Immature natural killer cell (primary cell): ENCODE results near the gene SLC38A1. TPM values are rescaled to one million over a fixed set of nuclear protein-coding genes. Genes with fewer than 3 reads are reported as not detected.
"Not testable (repeated sequence)": the region's sequence is repeated elsewhere in the genome, so short reads cannot be mapped to it uniquely, and the experiment has no call there.

ENCODE experiments used
- DNase-seq, 3 donors: peaks; one replicate each; pipeline ENCODE4 v3.0.0; 2022; ENCODE audit warnings: mixed read lengths in 1 of 3
- H3K27ac Mint-ChIP-seq, 6 donors: one replicate each; pipeline ENCODE4 v1.8.0; 2020; ENCODE audit warnings: mixed read lengths in 6 of 6, mild to moderate bottlenecking in 5 of 6, inconsistent platforms in 4 of 6, moderate library complexity in 3 of 6
- H3K27me3 Mint-ChIP-seq, 3 donors: one replicate each; pipeline ENCODE4 v1.8.0; 2020 to 2021; ENCODE audit warnings: low read depth in 3 of 3, mild to moderate bottlenecking in 3 of 3, mixed read lengths in 3 of 3, moderate library complexity in 3 of 3, inconsistent platforms in 1 of 3
- H3K36me3 Mint-ChIP-seq, 3 donors: one replicate each; pipeline ENCODE4 v1.8.0; 2020; ENCODE audit warnings: mixed read lengths in 3 of 3, inconsistent platforms in 2 of 3, mild to moderate bottlenecking in 2 of 3
- H3K4me1 Mint-ChIP-seq, 2 donors: one replicate each; pipeline ENCODE4 v1.8.0; 2020; ENCODE audit warnings: inconsistent platforms in 2 of 2, mild to moderate bottlenecking in 2 of 2, mixed read lengths in 2 of 2, moderate library complexity in 1 of 2
- H3K4me3 Mint-ChIP-seq, 5 donors: one replicate each; pipeline ENCODE4 v1.8.0; 2020; ENCODE audit warnings: mild to moderate bottlenecking in 5 of 5, mixed read lengths in 5 of 5, inconsistent platforms in 3 of 5, moderate library complexity in 3 of 5
- H3K9me3 Mint-ChIP-seq, 6 donors: one replicate each; pipeline ENCODE4 v1.8.0; 2020; ENCODE audit warnings: mild to moderate bottlenecking in 6 of 6, mixed read lengths in 6 of 6, inconsistent platforms in 4 of 6, moderate library complexity in 3 of 6
- polyA plus RNA-seq, 3 donors: library from polyadenylated mRNA; unstranded; fragments of 300-500 nt; fragmentation: Illumina TruSeq; gene quantifications; one replicate each; pipeline ENCODE4 v1.2.3, GENCODE V29; 2021

Gene SLC38A1
- polyA plus RNA-seq, 3 donors from 2014 or later: 173 to 234 (median 210) TPM

DNA sequence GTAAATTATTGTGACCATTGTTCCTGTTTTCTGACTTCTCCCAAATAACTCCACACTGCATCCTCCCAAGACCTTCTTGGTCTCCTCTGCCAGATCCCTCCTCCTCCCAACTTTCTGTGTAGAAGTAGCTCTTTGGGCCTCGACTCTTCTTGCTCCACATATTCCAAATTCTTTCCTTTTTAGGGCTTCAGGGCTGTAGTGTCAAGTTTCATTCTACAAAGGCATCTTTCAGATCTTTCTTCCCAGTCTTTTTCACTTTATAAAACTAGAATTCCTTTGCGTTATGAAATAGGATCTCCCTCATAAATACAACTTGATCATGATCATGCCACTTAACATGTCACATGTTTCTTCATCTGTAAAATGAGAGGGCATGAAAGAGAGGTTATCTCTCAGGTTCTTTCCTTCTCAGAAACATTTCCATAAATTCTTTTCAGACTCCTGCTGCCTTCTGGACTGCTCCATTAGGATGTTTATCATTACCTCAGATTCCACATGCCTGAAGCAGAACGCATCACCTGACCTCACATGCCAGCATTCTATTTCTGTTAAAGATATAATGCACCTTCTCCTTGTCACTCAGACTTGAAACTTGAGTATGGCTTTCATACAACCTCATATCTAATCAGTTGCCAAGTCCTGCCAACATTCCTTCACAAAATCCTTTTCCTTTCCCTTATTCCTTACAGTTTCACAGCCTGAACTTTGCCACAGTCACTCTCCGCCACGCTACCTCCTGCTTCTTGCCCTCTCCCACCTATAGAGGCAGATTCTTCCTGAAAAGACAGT, 8.5 kb downstream of the SLC38A1 start:
- Mint-ChIP-seq H3K27me3 (peaks cover 3 to 17% (median 5%) of the 10 kb centered on the region in 3 donors), H3K36me3 (peaks cover 0 to 4% (median 0%) of the 10 kb centered on the region in 3 donors), H3K4me3 (no peak overlapping the region), H3K4me1 (peaks cover 31 to 46% of the 10 kb centered on the region in 2 donors), H3K9me3 (no peaks in the 10 kb centered on the region), H3K27ac (no peak overlapping the region)
- peak in 1 of 3 donors; percentile 6 for DNase-seq

- Mint-ChIP-seq H3K4me1 (peaks cover 37 to 50% of the 10 kb centered on the region in 2 donors), H3K27ac (no peak overlapping the region), H3K4me3 (no peak overlapping the region), H3K27me3 (peaks cover 3 to 17% (median 5%) of the 10 kb centered on the region in 3 donors), H3K9me3 (no peaks in the 10 kb centered on the region), H3K36me3 (peaks cover 0 to 4% (median under 1%) of the 10 kb centered on the region in 3 donors)
- peak in 1 of 3 donors; percentile 9 for DNase-seq
Observed at GRCh38 chr12:46259713-46260112, 9.1 kb downstream of the SLC38A1 start.

DNA sequence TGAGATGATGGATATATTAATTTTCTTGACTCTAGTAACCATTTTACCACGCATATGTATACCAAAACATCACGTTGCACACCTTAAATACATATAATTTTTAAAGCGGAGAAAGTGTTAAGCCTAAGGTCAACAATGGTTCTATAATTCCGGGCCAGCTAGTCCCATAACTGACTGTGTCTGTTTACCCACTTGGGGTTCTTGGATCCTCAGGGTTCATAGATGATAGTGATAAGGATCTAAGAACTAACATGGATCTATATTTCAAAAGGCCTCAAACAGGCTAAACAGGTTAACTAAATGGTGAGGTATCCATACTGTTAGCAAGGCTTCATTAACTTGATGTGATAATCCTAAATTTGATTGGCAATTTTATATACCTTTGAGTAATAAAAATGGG, 9.8 kb downstream of the SLC38A1 start:
- peaks cover 3 to 17% (median 5%) of the 10 kb centered on the region in 3 donors for H3K27me3 Mint-ChIP-seq

GRCh38 chr12:46258129-46258528, 10.7 kb downstream of the SLC38A1 start:
- H3K27me3 Mint-ChIP-seq: peaks cover 3 to 18% (median 5%) of the 10 kb centered on the region in 3 donors
- peak in 1 of 3 donors; percentile 0 for DNase-seq
- H3K9me3 Mint-ChIP-seq: no peaks in the 10 kb centered on the region
- peaks cover 6 to 13% (median 12%) of the 10 kb centered on the region in 3 donors for H3K36me3 Mint-ChIP-seq
- peak overlapping the region in 1 of 5 donors; percentile 14 for H3K4me3 Mint-ChIP-seq
- H3K4me1 Mint-ChIP-seq: peaks cover 49 to 53% of the 10 kb centered on the region in 2 donors
- peak overlapping the region in 5 of 6 donors; percentile 6 to 77 (median 47) for H3K27ac Mint-ChIP-seq

More for the DNA sequence above, 9.8 kb downstream of the SLC38A1 start:
- Mint-ChIP-seq H3K4me1 (peaks cover 43 to 55% of the 10 kb centered on the region in 2 donors), H3K36me3 (peaks cover 6 to 10% (median 7%) of the 10 kb centered on the region in 3 donors), H3K4me3 (no peak overlapping the region), H3K9me3 (no peaks in the 10 kb centered on the region), H3K27ac (peak overlapping the region in 1 of 6 donors; percentile 77)
- DNase-seq: no peak

DNA sequence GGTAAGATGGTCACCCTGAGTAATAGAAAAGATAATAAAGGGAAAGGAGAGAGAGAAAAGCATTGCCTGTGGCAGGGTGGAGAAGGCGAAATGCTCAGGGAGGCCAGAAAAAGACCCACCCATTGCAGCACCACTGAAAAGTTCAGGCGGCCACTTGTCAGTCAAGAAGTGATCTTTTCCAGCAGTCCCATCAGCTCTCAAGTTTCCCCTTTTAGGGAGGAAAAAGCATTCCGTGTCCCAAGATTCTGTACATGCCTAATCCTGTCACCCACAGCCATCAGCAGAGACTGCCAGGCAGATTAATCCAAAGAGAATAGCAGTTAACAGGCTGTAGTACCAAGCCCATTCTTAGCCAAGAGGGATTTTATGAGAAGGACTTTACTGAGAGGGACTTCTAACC, 11.9 kb downstream of the SLC38A1 start:
- no peaks in the 10 kb centered on the region for H3K9me3 Mint-ChIP-seq
- peaks cover 53 to 62% of the 10 kb centered on the region in 2 donors for H3K4me1 Mint-ChIP-seq
- H3K4me3 Mint-ChIP-seq: peak overlapping the region in 3 of 5 donors; percentile 7 to 39 (median 34)
- peaks cover 12 to 20% (median 15%) of the 10 kb centered on the region in 3 donors for H3K36me3 Mint-ChIP-seq
- H3K27ac Mint-ChIP-seq: peak overlapping the region; percentile 40 to 77 (median 50)
- peak in 1 of 3 donors; percentile 7 for DNase-seq
- peaks cover 5 to 23% (median 6%) of the 10 kb centered on the region in 3 donors for H3K27me3 Mint-ChIP-seq

- Mint-ChIP-seq H3K4me3 (peak overlapping the region in 1 of 5 donors; percentile 14), H3K9me3 (peaks cover 0 to 3% (median 0%) of the 10 kb centered on the region in 6 donors), H3K4me1 (peaks cover 79 to 95% of the 10 kb centered on the region in 2 donors), H3K27ac (peak overlapping the region; percentile 29 to 86 (median 68)), H3K36me3 (peaks cover 20 to 41% (median 40%) of the 10 kb centered on the region in 3 donors), H3K27me3 (peaks cover 6 to 31% (median 8%) of the 10 kb centered on the region in 3 donors)
- no peak for DNase-seq
Observed at GRCh38 chr12:46253544-46254162, 15.2 kb downstream of the SLC38A1 start.

- Mint-ChIP-seq H3K36me3 (peaks cover 29 to 57% (median 46%) of the 10 kb centered on the region in 3 donors), H3K27ac (peak overlapping the region in 5 of 6 donors; percentile 9 to 77 (median 43)), H3K4me1 (peaks cover 81 to 97% of the 10 kb centered on the region in 2 donors), H3K27me3 (peaks cover 6 to 33% (median 6%) of the 10 kb centered on the region in 3 donors)
- H3K9me3 Mint-ChIP-seq, H3K4me3 Mint-ChIP-seq, DNase-seq: not testable (repeated sequence)
Observed at GRCh38 chr12:46251994-46252393, 16.8 kb downstream of the SLC38A1 start.

DNA sequence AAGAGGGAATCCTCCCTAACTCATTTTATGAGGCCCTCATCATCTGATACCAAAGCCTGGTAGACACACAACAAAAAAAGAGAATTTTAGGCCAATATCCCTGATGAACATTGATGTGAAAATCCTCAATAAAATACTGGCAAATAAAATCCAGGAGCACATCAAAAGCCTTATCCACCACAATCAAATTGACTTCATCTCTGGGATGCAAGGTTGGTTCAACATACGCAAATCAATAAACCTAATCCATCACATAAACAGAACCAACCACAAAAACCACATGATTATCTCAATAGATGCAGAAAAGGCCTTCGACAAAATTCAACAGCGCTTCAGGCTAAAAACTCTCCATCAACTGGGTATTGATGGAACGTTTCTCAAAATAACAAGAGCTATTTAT, 18.9 kb downstream of the SLC38A1 start:
- H3K27me3 Mint-ChIP-seq: peaks cover 3 to 24% (median 3%) of the 10 kb centered on the region in 3 donors
- peaks cover 86 to 97% of the 10 kb centered on the region in 2 donors for H3K4me1 Mint-ChIP-seq
- peak overlapping the region in 3 of 5 donors; percentile 7 to 58 (median 10) for H3K4me3 Mint-ChIP-seq
- H3K27ac Mint-ChIP-seq: peak overlapping the region in 5 of 6 donors; percentile 8 to 56 (median 33)
- DNase-seq, H3K9me3 Mint-ChIP-seq: not testable (repeated sequence)
- peaks cover 29 to 56% (median 48%) of the 10 kb centered on the region in 3 donors for H3K36me3 Mint-ChIP-seq

- peak overlapping the region; percentile 72 to 82 (median 78) for H3K27ac Mint-ChIP-seq
- no peak for DNase-seq
- peaks cover 93 to 99% of the 10 kb centered on the region in 2 donors for H3K4me1 Mint-ChIP-seq
- H3K27me3 Mint-ChIP-seq: peaks cover 4 to 16% (median 5%) of the 10 kb centered on the region in 3 donors
- H3K9me3 Mint-ChIP-seq: peaks cover 0 to 2% (median 0%) of the 10 kb centered on the region in 6 donors
- H3K36me3 Mint-ChIP-seq: peaks cover 16 to 47% (median 25%) of the 10 kb centered on the region in 3 donors
- peak overlapping the region; percentile 27 to 66 (median 61) for H3K4me3 Mint-ChIP-seq
Observed at GRCh38 chr12:46246021-46246700, 22.7 kb downstream of the SLC38A1 start.

DNA sequence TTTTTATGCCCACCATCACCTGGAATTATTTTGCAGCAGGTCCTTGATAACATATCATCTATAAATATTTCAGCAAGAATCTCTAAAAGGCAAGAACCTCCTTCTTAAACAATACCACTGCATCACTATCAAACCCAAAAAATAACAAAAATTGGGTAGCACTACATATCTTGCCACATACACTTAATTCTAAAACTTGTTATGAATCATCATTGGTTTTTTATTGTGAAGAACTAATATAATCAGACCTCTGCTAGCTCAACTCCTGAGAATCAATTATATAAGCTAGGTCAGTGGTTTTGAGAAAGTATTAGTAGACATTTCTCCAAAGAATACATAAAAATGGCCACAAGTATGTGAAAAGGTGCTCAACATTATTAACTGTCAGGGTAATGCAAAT, 23.8 kb downstream of the SLC38A1 start:
- DNase-seq: no peak
- Mint-ChIP-seq H3K36me3 (peaks cover 14 to 43% (median 18%) of the 10 kb centered on the region in 3 donors), H3K27me3 (peaks cover 5 to 20% (median 5%) of the 10 kb centered on the region in 3 donors), H3K4me1 (peaks cover 83 to 96% of the 10 kb centered on the region in 2 donors), H3K27ac (peak overlapping the region; percentile 26 to 82 (median 78)), H3K4me3 (peak overlapping the region in 1 of 5 donors; percentile 30), H3K9me3 (peaks cover 0 to 2% (median 0%) of the 10 kb centered on the region in 6 donors)

DNA sequence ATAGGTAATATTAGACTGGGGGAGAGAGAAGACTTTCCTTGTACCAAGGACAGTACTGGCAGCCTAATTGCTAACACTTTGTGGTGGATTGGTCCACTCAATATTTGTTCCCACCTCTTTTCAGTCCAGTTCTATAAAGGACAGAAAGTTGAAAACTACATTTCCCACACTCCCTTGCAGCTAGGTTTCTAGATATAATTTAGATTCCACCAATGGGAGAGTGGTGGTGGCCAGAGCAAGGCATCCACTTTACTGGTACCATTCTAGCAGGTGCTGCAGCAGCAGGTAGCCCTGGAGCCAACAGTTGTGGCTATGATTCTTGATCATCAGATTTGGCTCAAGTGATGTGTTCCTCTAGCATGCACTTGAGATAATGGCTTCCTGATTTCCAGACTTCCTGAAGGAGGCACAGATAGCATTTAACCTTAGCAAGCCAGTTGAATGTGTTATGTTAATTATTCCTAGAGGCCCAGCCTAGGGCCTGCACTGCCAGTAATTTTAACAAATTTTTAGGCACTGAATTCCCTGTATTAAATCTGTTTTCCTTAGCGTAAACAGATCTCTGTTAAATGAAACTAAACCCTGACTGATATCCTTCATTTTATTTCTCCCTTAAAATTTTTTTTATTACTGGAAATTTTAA, 24.4 kb downstream of the SLC38A1 start:
- H3K9me3 Mint-ChIP-seq: peaks cover 0 to 2% (median 0%) of the 10 kb centered on the region in 6 donors
- H3K4me1 Mint-ChIP-seq: peaks cover 77 to 95% of the 10 kb centered on the region in 2 donors
- peaks cover 11 to 48% (median 17%) of the 10 kb centered on the region in 3 donors for H3K36me3 Mint-ChIP-seq
- DNase-seq: no peak
- peak overlapping the region in 5 of 6 donors; percentile 72 to 86 (median 80) for H3K27ac Mint-ChIP-seq
- H3K27me3 Mint-ChIP-seq: peaks cover 5 to 23% (median 10%) of the 10 kb centered on the region in 3 donors
- peak overlapping the region in 1 of 5 donors; percentile 30 for H3K4me3 Mint-ChIP-seq

DNA sequence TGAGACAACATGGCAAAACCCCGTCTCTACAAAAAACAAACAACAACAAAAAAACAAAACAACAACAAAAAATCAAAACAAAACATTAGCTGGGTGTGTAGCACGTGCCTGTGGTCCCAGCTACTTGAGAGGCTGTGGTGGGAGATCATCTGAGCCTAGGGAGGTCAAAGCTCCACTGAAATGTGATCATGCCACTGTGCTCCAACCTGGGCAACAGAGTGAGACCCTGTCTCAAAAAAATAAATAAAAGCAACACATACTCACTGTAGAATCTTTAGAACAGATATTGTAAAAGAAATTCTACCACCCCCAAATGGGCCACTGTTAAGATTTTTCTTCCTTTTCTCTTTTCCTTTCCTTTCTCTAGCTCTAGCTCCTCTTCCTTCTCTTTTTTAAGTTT, 26.3 kb downstream of the SLC38A1 start:
- Mint-ChIP-seq H3K9me3 (peaks cover 0 to 2% (median 0%) of the 10 kb centered on the region in 6 donors), H3K27me3 (peaks cover 7 to 20% (median 10%) of the 10 kb centered on the region in 3 donors), H3K4me3 (peak overlapping the region in 1 of 5 donors; percentile 50), H3K27ac (peak overlapping the region in 5 of 6 donors; percentile 12 to 77 (median 56)), H3K4me1 (peaks cover 66 to 91% of the 10 kb centered on the region in 2 donors), H3K36me3 (peaks cover 7 to 32% (median 10%) of the 10 kb centered on the region in 3 donors)
- DNase-seq: no peak
